ENCODE measurements around the gene FARP1. TPM values are rescaled to one million over a fixed set of nuclear protein-coding genes. Genes with fewer than 3 reads are reported as not detected.

Gene FARP1
- total and polyA plus RNA-seq, 2 experiments from 2014 or later = 43.2 to 44.2 TPM

DNA sequence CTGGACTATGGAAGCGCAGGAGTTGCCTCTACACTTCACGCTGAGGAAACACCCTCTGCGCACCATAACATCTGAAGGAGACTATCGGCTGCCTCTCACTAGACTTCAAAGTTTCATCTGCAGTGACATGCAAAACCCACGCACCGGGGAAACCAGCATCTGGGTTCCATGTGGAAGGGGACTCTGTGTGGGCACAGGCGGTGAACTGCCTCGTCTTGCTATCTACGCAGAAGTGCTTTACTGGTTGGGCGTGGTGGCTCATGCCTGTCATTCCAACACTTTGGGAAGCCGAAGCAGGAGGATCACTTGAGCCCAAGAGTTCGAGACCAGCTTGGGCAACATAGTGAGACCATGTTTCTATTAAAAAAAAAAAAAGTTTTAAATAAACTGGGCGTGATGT lies 317.6 kb downstream of the FARP1 start:
- DNase-seq (ENCODE audit: low read depth in 1 of 2, low spot score in 1 of 2) = no peak
- H3K27ac ChIP-seq = no peak overlapping the region
- TF ChIP-seq, protein P1, sequence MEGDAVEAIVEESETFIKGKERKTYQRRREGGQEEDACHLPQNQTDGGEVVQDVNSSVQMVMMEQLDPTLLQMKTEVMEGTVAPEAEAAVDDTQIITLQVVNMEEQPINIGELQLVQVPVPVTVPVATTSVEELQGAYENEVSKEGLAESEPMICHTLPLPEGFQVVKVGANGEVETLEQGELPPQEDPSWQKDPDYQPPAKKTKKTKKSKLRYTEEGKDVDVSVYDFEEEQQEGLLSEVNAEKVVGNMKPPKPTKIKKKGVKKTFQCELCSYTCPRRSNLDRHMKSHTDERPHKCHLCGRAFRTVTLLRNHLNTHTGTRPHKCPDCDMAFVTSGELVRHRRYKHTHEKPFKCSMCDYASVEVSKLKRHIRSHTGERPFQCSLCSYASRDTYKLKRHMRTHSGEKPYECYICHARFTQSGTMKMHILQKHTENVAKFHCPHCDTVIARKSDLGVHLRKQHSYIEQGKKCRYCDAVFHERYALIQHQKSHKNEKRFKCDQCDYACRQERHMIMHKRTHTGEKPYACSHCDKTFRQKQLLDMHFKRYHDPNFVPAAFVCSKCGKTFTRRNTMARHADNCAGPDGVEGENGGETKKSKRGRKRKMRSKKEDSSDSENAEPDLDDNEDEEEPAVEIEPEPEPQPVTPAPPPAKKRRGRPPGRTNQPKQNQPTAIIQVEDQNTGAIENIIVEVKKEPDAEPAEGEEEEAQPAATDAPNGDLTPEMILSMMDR (IDR thresholded peaks at IDR 0.05; ENCODE audit: low read depth, low read length) = no peak
- no peaks in the 10 kb centered on the region for H3K9me3 ChIP-seq (ENCODE audit: low read depth)
- H3K4me3 ChIP-seq = no peak overlapping the region
- no peaks in the 10 kb centered on the region for H3K27me3 ChIP-seq
- peaks cover 20% of the 10 kb centered on the region for H3K36me3 ChIP-seq
- H3K4me1 ChIP-seq (ENCODE audit: low read depth) = no peaks in the 10 kb centered on the region

DNA sequence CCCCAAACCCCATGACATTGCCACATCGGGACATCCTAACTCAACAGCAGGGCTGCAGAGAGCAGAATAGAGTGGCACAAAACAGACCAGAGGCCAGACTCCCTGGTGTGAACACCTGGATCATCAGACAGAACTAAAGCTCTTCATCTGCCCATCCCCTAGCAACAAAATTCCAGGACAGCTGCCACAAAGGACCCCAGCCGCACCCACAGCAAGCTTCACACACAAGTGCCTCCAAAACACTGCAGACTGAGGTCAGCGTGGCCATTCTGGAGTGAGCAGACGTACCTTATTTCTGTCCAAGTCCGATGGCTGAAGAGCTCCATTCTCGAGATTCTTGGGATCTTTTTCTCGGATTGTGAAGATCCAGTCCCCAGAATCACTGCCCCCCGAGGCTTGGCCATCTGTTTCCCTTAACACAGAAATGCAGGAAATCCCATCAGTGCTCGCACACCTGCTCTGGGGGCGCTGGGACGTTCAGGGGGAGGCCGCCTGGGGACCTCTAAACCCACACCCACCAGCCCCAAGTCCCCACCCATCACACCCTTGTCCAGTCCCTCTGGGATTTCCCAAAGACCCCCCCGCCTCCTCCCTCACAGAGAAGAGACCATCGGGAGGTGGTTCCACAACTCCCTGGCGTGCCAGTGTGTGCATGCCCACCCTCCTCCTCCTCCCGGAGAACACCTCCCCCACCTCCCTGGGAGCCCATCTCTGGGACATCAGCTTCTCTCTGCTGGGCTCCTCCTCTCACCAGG lies 318.8 kb downstream of the FARP1 start:
- Histone ChIP-seq H3K4me1 (ENCODE audit: low read depth) (no peaks in the 10 kb centered on the region), H3K9me3 (ENCODE audit: low read depth) (no peaks in the 10 kb centered on the region), H3K36me3 (peaks cover 21% of the 10 kb centered on the region), H3K27me3 (no peaks in the 10 kb centered on the region), H3K27ac (no peak overlapping the region), H3K4me3 (no peak overlapping the region)
- TF ChIP-seq, protein P1 (IDR thresholded peaks at IDR 0.05; ENCODE audit: low read depth, low read length) = no peak
- no peak for DNase-seq (ENCODE audit: low read depth in 1 of 2, low spot score in 1 of 2)

DNA sequence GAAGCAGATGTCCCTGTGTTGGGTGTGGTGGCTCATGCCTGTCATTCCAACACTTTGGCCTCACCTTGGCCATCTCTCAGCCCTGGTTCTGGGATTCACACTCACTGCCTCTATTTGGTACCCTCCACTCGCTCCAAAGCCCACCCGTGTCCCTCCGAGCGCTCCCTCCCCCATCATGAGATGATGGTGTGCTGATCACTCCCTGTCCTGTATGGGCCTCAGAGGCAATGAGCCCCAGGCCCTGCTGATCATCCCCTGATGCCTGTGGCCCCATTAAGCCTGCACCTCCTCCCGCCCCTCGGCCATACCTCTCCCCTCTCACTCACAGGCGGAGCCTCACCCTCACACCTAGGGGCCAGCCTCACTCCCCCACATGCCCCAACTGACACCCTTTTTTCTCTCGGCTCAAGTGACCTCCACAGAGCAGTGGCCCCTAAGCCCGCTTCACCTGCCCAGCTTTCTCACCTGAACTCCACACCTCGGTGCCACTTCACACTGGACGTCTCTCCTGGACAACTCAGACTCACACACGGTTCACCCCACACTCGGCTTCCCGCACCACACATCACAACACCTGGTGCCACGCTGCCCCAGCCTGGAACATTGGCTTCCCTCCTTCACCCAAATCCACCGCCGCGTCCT lies 319.5 kb downstream of the FARP1 start:
- TF ChIP-seq, protein P1 (IDR thresholded peaks at IDR 0.05; ENCODE audit: low read depth, low read length) = no peak
- peaks cover 20% of the 10 kb centered on the region for H3K36me3 ChIP-seq

DNA sequence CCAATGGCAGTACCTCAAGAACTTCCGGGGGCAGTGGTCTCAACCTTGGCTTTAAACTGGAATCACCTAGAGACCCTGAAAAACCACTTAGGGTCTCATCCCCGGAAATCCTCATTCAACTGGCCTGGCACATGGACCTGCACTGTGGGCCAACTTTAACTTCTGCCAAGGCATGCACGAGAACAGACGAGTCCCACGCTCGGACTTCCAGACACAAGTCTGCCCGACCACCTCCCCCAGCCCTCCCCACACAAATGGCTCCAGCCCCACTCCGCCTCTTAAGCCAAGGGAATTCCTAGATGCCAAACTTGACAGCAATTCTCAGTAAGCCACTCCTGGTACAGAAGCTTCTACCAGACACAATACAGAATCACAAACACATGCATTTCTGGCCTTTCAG lies 320.1 kb downstream of the FARP1 start:
- Histone ChIP-seq H3K36me3 (peaks cover 16% of the 10 kb centered on the region), H3K27me3 (no peaks in the 10 kb centered on the region), H3K4me1 (ENCODE audit: low read depth) (no peaks in the 10 kb centered on the region), H3K4me3 (no peak overlapping the region), H3K9me3 (ENCODE audit: low read depth) (no peaks in the 10 kb centered on the region), H3K27ac (peak overlapping the region; percentile 13)
- TF ChIP-seq, protein P1 (IDR thresholded peaks at IDR 0.05; ENCODE audit: low read depth, low read length) = no peak
- no peak for DNase-seq (ENCODE audit: low read depth in 1 of 2, low spot score in 1 of 2)

More for the DNA sequence above, 319.5 kb downstream of the FARP1 start:
- no peak for DNase-seq (ENCODE audit: low read depth in 1 of 2, low spot score in 1 of 2)
- H3K4me1 ChIP-seq (ENCODE audit: low read depth) = no peaks in the 10 kb centered on the region
- H3K9me3 ChIP-seq (ENCODE audit: low read depth) = no peaks in the 10 kb centered on the region
- no peak overlapping the region for H3K4me3 ChIP-seq
- H3K27me3 ChIP-seq = no peaks in the 10 kb centered on the region
- peak overlapping the region; percentile 13 for H3K27ac ChIP-seq

DNA sequence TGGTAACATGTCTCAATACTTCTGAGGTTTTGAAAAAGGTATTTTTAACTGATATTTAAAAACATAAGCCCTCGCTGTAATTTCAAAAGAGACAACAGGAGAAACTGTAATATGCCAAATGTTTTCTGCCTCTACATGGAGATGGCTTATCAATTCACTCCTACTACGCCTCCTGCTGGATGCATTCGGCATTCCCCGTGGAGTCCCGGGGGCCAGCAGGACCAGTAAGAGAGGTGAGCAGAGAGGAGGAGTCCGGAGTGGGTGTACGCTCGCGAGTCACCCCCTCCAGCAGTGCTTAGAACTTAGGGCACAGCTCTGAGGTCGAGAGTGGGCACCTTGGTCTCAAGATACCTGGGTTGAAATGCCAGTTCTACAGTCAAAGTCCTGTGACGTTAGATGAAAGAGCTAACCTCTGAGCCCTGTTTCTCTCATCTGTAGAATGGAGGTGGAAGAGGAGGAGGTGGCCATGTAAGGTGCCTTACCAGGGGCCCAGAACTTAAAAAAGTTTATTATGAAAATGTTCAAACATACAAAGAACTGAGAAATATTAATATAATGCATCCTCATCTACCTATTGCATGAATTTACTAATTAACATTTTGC lies 323.8 kb downstream of the FARP1 start:
- peaks cover 8% of the 10 kb centered on the region for H3K36me3 ChIP-seq
- no peaks in the 10 kb centered on the region for H3K9me3 ChIP-seq (ENCODE audit: low read depth)
- no peak overlapping the region for H3K27ac ChIP-seq
- H3K27me3 ChIP-seq = no peaks in the 10 kb centered on the region
- peaks cover 5% of the 10 kb centered on the region for H3K4me1 ChIP-seq (ENCODE audit: low read depth)
- H3K4me3 ChIP-seq = no peak overlapping the region
- peak; percentile 52 to 53 for DNase-seq (ENCODE audit: low read depth in 1 of 2, low spot score in 1 of 2)
- TF ChIP-seq, protein P1 (IDR thresholded peaks at IDR 0.05; ENCODE audit: low read depth, low read length) = peak; percentile 72
